GM20431 (cell line): ENCODE results near the gene GIMAP7.

Experiments used
- in situ Hi-C: fragments of 300-500 bp; cut with MseI, MboI; formaldehyde crosslinking; loops from one replicate; pipeline ENCODE4 v1.15.0; 2020; ENCODE audit warnings: low sequenced_read_pairs; ENCODE audit not compliant: unreplicated experiment

Gene GIMAP7

GRCh38 chr7:150567169-150567568 lies 52.5 kb downstream of the GIMAP7 start, which contains the start of gene GIMAP4:
Gene GIMAP4 (plus strand): TSS chr7:150567390. CDS start chr7:150569902, 2,512 bp downstream.
- in situ Hi-C loops = no loop called here

DNA sequence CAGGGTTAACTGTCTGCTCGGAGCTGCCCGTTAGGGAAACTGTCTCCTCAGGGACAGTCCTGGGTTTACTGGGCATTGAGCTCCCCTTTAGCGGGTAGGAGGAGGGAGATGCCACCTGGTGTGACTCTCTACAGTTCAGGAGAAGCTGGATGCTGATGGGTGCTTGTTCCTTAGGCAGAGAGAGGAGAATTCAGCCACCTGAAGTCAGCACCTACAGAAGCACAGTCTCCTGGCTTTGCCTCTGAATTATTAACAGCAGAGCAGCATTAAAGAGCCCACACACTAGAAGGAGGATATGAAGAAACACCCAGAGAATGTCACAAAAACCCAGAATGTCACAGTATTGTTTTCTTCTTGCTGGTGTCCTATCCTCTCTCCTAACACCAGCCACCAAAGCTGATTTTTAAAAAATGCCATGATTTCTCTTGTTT lies 53.2 kb downstream of the GIMAP7 start:
- in situ Hi-C loops = no loop called here

DNA sequence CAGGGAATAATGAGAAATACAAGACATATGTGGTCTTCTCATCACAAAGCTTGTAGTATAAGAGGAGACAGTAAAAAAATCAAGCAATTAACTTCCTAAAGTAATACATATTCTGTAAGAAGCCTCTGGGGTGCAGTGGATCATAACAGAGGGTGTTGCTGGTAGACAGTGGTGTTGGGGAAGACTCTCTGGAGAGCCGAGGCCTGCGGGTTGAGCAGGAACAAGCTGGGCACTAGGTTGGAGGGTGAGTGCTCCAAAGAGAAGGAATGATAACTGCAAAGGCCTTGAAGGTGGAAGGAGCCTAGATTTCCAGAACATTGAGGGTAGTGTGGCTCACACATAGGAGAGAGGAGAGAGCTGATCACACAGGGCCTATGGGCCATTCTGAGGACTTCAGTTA lies 54.0 kb downstream of the GIMAP7 start:
- in situ Hi-C loops = no loop called here

- in situ Hi-C loops = no loop called here
Measured at GRCh38 chr7:150569245-150569955, 54.7 kb downstream of the GIMAP7 start.
